A673 (cell line): ENCODE results near the gene CUX1.

Source experiments
- CTCF ChIP-seq: fragments of 300-800, 200-600 bp; sonication (generic); conservative IDR thresholded peaks from 2 replicates; pipeline ENCODE4 v1.5.1; 2017; ENCODE audit warnings: low read depth, mild to moderate bottlenecking, antibody characterized with exemption, low read length, moderate library complexity, mixed read lengths
- EZH2 ChIP-seq: fragments of 200-600 bp; sonication (generic); IDR thresholded peaks from 2 replicates; pipeline ENCODE4 v1.6.1; 2017; ENCODE audit warnings: borderline replicate concordance, low read depth, mild to moderate bottlenecking, mixed read lengths, antibody characterized with exemption, low read length; ENCODE audit not compliant: poor library complexity, severe bottlenecking

GRCh38 chr7:102271158-102271798 is 453.9 kb downstream of the CUX1 start:
- no peak for TF ChIP-seq CTCF
- no peak for TF ChIP-seq EZH2
